NCI-H345 treated with DMSO at 0.1 percent for 48 hours (cell line): ENCODE results near the gene VPS13D.

Experiments used
- DNase-seq: peaks from one replicate; lab custom pipeline; 2025; ENCODE audit not compliant: unreplicated experiment; lab: John Stamatoyannopoulos, UW

VPS13D gene

DNA sequence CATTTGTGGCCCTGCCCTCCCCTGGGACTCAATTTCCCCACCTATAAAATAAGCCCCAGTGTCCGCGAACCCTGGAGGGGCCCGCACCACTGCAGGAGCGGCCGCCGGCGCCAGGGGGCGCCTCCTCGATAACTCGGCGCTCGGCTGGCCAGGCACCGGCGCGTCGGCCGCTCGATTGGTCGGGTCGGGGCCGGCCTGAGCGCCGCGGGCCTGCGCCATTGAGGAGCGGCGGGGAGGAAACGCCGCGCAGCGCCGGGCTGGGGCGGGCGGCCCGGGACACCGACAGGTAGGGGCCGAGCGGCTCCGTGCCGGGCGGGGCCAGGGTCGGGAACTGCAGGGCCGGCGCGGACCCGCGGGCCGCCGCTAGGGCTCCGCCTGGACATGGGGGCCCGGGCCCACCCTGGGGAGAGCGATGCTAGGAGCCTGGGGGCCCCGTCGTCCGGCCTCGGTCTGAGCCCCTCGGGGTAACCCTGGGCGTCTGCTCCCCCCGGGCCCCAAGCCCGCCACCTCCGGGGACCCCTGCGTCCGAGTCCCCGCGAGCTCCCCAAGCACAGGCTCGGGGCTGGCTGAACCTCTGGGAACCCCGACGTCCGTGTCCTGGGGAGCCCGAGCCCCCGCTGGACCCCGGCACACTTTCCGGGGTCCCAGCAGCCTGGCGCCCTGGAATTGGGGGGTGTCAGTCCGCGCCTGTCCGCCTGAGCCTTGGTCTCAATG lies at the start of gene VPS13D:
Gene VPS13D (plus strand): TSS at position 196 of the 714 bp plus-strand sequence. CDS start 4,237 bp downstream, outside the sequence.
- DNase-seq = peak; percentile 73

- DNase-seq = no peak
Measured at GRCh38 chr1:12180315-12180714, 49.5 kb upstream of the VPS13D start.

DNA sequence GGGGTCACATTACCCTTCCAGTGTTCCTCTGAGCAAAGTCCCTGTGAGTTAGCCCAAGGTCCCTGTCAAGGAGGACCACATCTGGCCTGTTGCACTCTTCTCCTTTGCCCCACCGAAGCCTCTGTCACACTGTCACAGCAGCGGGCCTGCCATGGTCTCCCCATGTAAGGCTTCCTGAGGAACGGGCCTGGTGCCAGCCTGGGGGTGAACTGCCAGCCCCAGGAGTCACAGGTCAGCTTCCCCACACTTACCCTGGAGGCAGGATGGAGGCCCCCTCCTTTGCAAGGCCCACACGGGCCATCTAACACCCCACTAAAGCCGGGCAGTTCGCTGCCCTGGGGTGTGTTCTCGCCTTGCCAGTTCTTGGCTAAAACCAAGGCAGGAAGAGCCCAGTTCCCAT lies 48.9 kb upstream of the VPS13D start:
- DNase-seq = no peak

- DNase-seq = no peak
Measured at GRCh38 chr1:12181568-12181967, 48.3 kb upstream of the VPS13D start.

DNA sequence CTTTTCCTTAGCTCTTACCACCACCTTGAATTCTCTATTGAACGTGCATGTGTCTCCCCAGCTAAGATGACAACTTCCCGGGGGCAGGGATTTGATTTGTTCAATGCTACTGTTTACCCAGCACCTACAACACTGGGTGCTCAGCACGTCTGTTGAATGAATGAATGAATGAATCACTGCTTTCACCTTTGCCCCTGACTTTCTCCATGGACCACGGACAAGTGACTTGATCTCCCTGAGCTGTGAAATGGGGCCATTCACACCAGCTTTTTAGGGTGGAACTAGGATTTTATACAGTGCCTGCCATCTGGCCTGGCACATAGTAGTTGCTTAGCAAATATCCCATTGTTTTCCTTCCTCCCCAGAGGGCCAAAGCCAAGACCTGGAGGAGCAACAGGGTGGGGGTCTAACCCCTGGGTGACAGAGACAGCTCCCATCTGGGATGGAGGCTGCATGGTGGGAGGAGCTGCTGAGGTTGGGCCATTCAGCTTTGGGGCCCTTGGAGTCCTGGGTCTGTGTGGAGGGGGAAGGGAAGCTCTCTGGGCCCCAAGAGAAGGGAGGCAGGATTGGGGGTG lies 47.3 kb upstream of the VPS13D start:
- DNase-seq = no peak

- no peak for DNase-seq
Measured at GRCh38 chr1:12183095-12183794, 46.6 kb upstream of the VPS13D start.

DNA sequence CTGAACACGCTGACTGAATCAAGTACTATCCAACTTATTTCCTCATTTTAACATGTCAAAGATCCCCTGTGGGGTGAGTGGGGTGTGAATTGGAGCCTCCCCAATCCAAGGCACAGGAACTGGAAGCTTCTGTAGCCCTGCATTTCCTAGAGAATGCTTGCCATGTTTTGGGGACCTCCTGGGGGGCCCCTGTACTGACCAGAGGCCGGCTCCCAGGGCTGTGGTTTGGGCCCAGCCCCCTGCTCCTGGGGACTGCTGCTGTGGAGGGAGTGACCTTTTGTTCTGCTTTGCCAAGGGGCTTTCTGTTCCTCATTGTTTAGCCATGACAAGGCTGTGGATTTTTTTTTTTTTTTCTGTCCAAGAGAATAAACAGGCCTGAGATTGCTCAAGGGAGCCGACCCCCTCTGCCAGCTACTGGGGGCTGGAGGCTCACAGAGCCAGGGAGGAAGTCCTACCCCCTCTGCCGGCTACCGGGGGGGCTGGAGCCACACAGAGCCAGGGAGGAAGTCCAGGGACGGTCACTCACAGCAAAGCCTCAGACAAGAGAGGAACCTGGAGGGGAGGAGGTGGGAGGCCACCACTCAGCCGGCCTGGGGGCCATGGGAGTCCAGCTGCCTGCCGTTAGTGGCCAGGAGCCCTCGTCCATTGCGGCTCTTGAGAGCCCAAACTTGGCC lies 45.7 kb upstream of the VPS13D start:
- DNase-seq = no peak

DNA sequence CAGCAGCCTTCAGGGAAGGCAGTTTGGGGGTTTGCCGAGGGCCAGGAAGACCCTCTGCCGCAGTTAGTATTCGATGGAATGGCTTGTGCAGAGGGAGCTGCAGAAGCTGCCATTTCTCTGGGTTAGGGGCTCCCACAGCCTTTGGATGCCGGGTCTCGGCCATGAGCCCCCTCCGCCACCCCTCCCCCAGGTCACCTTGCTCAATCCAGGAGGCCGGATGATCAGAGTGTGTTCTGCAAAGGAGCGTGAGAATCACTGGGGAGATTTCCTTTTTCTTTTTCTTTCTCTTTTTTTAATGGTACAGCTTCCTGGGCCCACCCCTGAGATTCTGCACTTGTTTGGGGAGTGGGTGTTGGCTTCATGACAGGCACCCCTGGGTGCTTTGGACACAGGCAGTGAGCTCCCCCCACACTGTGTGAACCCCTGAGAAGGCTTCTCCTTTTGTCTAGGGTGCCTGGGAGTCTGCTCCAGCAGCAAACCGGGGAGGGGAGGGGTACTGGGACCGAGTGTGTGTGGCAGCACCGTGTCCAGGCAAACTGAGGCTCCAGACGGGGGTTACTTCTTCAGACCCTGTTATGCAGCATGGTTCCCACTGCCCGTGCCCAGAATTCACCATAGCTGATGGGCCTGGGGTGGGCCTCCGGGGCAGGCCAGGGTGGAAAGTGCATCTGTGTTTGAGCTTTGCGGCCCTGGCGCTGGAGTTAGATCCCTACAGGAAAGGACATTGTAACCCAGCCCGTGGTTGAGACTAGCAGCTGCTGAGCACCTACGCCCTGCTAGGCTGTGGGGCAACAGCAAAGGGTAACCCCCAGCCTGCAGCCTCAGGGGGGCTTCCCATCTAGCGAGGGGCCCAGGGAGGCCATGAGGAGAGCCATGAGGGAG lies 44.6 kb upstream of the VPS13D start:
- DNase-seq = no peak

DNA sequence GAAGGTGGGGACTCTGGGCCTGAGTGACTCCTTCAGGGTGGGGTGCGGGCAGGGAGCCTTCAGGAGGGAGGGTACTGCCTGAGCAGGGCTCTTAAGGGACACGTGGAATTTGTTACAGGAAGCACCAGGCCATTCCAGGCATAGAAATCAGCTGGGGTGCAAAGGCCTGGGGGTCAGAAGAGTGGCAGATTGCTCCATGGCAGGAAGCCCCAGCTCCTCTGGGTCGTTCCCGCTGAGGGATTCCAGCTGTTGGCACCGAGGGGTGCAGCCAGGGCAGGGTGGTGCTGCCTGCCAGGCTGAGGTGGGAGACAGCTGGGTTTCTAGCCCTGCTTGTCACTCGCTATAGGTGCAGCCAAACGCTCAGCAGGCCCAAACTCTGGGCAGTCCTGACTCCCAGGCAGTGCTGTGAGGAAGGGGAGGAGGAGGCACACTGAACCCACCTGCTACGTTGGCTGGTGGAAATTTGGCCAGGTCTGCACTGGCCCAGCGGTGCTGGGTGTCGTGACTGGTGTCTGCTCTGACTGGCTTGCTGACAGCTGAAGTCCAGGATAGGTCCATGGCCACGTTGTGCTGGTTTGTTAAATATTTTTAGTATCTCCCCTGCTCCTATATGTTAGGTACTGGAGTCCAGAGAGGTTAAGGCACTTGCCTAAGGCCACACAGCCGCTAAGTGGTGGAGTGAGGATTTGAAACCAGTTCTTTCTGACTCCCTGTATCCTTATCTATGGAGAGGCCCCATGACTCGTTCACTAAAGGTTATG lies 43.7 kb upstream of the VPS13D start:
- no peak for DNase-seq

DNA sequence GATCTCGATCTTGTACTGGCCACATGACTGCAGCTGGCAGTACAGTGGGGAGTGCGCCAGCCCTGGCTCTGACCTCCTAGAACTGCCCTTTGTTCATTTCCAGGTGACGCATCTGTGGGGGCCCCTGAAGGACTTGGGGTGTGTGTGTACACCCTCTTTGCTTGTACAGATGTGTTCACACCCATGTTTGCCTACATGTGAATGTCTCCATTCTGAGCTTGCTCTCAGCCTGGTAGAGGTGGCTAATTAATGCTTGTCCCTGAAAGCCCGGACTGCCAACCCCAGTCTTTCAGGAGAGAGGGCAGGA lies 43.2 kb upstream of the VPS13D start:
- DNase-seq = no peak

GRCh38 chr1:12188115-12188514 lies 41.7 kb upstream of the VPS13D start:
- no peak for DNase-seq

GRCh38 chr1:12188657-12189327 lies 41.0 kb upstream of the VPS13D start:
- DNase-seq = no peak

DNA sequence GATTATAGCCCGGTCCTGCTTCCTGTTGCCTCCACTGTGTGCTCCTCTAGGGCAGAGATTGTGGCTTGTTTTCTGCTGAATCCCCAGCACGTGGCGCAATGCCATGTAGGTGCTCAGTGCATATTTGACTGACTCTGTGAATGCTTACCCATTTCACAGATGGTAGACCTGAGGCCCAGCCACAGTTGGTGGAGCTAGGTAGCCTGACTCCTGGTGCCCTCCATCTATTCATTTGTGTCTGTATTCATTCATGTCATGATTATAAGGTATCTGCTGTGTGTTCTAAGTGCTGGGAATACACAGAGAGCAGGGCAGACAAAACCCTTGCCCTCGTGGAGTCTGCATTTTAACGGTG lies 40.5 kb upstream of the VPS13D start:
- DNase-seq = no peak

GRCh38 chr1:12191242-12192032 lies 38.4 kb upstream of the VPS13D start:
- DNase-seq = no peak

DNA sequence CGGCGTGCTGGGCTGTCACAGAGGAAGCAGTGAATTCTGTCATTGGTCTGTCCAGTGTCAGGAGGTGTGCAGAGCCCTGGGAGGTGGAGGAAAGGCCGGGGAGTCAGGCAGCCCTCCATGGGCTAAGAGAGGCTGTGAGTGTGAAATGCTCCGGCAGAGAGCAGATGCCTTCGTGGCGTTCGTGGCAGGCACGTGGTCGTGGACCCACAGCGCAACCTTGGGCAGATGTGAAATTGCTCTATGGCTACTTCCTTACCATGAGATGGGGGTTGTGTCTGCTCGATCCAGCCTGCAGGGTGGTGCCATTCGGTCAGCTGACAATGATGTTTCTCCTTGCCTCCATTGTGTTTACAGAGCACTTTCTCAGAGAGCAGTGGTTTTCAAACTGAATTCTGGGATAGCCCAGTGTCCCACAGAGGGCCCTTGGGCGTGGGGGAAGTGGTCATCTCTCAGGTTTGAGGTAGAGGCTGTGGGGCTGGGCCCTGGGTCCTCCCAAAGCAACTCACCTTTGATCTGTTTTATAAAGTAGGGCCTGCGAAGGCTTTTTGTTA lies 35.1 kb upstream of the VPS13D start:
- no peak for DNase-seq

GRCh38 chr1:12195416-12195815 lies 34.4 kb upstream of the VPS13D start:
- DNase-seq = no peak

DNA sequence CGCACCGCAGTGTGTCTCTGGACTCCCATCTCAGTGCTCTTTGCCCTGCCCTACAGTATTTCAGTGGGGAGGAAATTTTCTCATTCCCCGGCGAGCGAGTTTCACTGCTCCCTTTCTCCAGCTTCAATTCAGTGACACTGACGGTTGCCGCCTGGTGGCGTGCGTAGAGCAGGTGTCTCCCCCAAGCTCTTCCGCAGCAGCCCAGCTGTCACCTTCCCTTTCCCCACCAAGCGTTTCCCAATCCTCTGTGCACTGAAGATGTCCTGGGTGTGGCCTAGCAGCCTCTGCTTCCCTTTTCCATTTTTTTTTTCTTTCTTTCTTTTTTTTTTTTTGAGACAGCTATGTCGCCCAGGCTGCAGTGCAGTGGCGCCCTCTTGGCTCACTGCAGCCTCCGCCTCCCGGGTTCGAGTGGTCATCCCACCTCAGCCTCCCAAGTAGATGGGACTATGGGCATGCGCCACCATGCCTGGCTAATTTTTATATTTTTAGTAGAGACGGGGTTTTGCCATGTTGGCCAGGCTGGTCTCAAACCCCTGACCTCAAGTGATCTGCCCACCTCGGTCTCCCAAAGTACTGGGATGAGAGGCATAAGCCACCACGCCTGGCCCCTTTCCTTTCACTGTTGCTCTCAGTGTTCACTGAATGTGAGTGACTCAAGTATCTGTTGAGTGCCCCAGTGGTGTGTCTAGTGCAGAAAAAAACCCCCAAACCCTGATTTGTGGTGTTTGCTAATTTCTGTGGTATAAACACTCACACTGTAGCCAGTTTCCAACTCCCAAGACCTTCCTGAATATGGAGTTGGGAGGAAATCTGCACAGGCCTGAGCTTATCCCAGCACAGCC lies 33.0 kb upstream of the VPS13D start:
- DNase-seq = no peak

- DNase-seq = no peak
Measured at GRCh38 chr1:12197483-12197880, 32.3 kb upstream of the VPS13D start.
